Umbilical cord (tissue), 2 donors: ENCODE results near the gene EPHB6. TPM values are rescaled to one million over a fixed set of nuclear protein-coding genes. Genes with fewer than 3 reads are reported as not detected.
A peak's percentile ranks its signal among the peaks of the same experiment; 100 is the strongest.

ENCODE experiments used
- DNase-seq: peaks from one replicate; pipeline ENCODE4 v3.0.0-alpha.2; 2015; ENCODE audit warnings: low spot score
- total RNA-seq: library from RNA; depleted of rRNA; stranded (reverse); fragments of >200 nt; gene quantifications from one replicate; pipeline ENCODE4 v1.2.3, GENCODE V29; 2014; ENCODE audit warnings: low replicate concordance; ENCODE audit not compliant: insufficient read depth

Gene EPHB6
- 4.3 TPM for total RNA-seq

GRCh38 chr7:142854372-142855113 is at the start of gene EPHB6:
EPHB6 (plus strand) TSS chr7:142855076; CDS start chr7:142863228, 8,152 bp downstream.
- peak; percentile 81 for DNase-seq

DNA sequence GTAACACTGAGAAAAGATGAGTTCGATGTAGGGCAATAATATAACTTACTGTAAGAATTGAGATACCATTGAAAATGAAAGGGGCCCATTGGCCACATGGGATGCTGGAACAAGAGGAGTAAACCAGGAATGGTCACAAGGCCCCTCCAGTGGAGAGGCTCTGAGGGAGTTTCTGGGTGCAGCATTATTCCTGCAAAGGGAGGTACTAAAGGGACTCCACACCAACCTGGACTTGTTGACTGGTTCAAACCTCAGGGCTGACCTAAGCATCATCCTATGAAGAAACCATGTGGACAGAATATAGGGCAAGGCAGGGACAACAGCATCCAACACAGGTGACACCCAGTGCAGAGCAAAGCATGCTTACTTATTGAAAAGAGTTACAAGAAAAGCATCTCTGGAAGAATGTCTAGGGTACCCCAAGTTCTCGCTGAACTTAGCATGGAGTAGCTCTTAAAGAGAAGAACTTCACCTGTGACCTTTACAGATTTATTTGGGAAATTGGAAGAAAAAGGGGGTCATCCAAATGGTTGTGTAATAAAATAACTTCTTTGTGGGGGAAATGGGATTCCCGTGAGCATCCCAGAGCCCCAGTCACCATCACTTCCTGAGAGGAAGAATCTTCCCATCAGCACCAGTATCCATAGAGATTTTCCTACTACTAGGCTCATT is 49.4 kb upstream of the EPHB6 start:
- no peak for DNase-seq

DNA sequence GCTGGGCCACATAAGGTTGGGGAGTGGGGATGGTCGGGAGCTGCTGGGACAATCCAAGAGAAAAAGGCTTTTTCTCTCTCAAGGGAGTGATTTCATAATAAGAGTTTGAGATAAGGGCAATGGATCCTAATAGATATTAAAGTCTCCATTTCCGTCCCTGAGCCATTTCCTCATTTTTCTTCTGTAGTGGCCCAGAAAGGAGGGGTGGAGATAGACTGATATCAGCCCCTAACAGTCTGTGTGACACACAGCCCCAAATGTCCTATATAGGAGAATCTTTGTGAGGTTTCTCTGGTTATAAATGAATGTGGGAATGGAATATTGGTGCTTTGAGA is 48.9 kb upstream of the EPHB6 start:
- DNase-seq, result no peak

DNA sequence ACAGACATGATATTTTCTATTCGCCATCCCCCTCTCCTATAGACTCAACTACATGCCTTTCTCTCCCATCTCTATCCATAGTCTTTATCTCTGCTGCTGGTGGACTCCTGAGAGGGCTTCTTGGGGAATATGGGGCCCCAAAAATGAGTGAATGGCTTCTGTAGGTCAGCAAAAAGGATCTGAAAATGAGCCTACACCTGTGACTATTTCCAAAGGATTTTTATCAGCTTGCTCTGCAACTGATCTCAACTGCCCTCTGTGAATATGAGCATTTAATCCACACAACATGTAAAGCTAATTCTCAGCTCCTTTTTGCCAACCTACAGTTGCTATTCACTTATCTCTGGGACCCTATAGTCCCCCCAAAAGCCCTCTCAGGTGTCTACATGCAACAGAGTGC is 47.9 kb upstream of the EPHB6 start:
- no peak for DNase-seq

DNA sequence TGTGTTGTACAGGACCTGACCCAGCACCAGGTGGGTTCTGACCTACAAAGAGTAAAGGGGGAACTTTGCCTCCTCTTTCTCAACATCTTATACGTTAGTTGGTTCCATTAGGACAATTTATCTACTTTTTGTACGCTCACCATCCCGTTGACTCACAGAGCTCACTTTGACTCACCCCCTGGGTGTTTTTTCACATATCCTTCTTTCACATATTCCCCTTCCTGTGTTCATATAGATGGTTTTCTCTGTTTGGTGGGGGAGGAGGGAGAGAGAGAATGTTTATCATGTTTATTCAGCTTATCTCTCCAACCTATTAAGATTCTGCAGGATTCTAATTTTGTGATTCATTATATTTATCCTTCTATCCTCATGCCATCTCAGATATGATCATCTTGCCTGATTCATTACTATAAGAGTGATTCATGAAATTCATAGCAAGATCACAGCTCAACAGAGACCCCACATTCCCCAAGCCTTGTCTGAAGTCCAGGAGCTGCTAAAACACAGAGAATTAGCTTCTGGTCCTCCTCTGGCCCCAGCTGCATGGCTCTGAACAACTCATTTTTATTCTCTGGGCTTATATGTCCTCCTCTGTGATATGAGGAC is 46.9 kb upstream of the EPHB6 start:
- no peak for DNase-seq

GRCh38 chr7:142808461-142808801 is 46.4 kb upstream of the EPHB6 start:
- DNase-seq, result no peak

GRCh38 chr7:142808802-142809583 is 45.9 kb upstream of the EPHB6 start:
- DNase-seq, result no peak

DNA sequence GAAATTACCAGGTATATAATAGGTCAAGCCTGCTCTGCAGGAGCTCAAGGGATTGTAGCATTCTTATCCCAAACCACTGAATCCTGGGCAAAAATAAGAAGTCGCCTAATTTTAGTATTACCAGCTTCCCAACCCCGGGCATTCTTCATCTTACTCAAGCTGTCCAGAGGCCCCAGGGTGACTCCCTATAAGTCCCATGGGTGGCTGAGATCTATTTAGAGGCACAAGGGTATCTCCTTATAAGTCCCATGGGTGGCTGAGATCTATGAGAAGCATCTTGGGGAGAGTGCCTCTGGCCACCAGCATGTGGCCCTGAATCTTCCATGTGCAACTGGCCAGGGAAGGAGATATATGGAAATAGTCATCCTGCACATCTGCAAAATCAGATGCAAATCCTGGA is 45.2 kb upstream of the EPHB6 start:
- DNase-seq, result no peak

DNA sequence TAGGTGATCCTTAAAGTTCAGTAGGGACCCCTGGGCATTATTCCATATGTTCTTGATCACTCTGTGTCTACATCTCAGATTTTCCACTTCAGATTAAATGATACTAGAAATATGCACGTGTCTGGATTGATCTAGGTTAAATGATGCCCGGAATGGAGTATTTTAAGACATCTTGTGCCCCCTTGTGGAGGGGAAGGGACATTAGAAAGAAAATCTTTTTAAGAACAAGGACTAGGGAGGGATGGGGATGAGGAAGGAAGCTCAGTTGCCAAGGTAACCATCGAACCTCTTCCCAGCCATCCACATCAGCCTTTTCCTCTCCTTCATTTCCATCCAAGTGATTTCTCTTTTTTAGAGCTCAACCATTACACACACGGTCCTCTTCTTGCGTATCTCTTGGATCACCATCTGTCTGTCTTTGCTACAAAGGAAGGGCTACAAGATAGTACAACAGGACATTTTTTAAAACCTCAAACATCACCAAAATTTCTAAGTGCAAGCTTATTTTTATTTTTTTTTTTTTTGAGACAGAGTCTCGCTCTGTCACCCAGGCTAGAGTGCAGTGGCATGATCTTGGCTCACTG is 43.6 kb upstream of the EPHB6 start:
- peak; percentile 27 for DNase-seq

DNA sequence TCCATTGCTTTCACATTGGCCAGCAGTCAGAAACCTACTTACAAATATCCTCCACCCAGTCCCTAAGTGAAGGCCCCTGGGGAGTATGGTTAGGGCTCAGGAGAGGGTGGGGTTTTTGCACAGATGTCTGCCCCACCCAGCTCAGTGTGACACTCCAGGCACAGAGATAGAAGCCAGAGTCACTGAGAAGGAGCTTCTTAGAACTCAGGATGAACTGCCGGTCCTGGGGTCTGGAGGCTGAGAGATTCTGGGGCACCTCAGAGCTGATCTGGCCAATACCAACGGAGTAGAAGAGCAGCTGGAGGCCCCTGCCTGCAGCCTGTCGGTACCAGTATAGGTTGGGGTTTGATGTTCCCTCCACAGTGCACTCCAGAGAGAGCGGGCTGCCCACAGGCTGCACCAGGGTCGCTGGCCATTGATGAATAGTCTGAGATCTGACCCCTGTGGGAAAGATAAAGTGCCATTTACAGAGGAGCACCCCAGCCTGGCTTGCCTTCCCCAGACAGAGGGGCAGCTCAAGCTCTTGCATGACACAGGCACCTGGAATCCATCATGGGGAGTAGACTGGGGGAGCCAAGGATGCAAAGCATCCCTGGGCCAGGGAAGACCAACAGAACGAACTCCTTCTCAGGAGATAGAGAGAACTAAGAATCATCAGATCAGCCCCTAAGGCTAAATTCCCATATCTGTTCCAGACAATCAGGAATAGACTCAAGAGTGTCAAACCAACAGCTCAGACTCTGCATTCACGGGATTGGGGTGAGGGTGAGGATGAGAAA is 42.2 kb upstream of the EPHB6 start:
- peak; percentile 41 for DNase-seq

DNA sequence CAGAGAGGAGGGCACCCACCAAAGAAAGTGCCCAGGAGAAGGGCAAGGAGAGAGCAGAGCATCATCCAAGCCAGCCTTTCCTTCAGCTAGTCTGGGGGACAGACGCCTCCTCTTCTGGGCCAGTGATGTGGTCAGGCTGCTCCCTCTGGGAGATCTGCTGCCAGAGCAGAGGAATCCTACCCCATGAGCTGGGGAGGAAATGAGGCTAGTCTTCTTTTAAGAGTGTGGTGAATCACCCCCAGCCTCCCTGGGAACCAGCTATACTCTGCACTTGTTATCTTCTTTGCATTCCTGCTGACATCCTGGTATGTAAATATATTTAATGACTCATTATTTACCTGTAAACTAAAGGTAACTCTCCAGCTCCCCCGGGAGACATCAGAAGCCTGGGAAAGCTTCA is 41.6 kb upstream of the EPHB6 start:
- no peak for DNase-seq

DNA sequence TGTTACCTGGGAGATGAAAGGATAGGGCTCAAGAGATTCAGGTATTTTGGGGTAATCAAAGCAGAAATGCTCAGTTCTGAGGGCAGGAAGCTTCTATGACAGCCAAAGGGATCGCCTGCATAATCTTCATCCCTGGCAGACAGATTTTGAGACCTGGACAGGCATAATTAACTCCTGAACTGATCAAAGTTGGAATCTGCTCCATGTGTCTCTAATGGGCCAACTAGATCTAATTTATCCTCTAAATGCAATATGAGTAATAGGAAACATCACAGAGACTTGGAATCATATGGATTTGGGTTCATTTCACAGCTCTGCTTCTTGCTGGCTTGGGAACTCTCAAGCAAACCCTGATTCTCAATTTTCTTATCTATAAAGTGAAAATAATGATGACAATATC is 41.2 kb upstream of the EPHB6 start:
- no peak for DNase-seq

GRCh38 chr7:142814451-142814850 is 40.4 kb upstream of the EPHB6 start:
- no peak for DNase-seq

GRCh38 chr7:142815134-142815533 is 39.7 kb upstream of the EPHB6 start:
- peak; percentile 14 for DNase-seq

DNA sequence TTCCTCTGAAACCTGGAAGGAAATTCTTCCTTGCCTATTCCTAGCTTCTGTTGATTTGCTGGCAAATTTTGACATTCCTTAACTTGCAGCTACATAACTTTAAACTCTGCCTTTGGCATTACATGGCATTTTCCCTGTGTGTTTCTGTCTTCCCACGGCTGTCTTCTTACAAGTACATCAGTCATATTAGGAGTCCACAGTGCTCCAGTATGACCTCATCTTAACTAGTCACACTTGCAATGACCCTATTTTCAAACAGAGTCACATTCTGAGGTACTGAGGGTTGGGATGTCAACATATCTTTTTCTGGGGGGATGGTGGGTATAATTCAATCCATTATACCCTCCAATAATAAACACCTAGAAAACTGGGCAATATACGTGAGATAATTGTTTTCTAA is 37.4 kb upstream of the EPHB6 start:
- DNase-seq, result no peak

DNA sequence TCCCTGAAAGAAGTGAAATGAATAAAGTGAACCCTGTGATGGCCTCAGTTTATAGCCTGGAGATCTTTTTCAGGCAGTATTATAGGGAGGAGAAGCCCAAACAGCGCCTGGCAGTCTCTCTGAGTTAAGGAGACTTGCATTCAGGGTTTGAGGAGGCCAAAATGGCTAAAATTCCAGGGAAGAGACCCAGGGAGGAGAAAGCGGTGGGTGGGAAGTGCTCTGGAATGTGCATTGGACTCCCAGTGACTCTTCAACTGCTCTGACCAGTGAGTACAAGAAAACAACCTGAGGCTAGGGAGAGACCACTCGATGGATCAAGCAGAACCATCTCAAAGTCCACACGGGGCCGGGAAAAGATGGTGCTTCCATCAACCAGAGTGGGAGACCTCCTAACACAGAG is 35.3 kb upstream of the EPHB6 start:
- DNase-seq, result no peak

DNA sequence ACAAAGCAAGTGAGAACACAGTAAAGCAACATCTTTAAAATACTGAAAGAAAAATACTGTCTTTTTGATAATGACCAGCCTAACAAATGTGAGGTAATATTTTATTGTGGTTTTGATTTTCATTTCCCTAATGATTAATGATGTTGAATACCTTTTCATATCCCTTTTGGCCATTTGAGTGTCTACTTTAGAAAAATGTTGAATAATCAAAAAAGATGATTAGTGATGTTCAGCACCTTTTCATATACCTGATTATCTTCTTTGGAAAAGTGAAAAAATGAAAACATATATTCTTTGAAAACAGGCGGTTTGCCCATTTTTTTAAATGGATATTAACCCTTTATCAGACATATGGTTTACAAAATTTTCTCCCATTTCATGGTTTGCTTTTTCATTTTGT is 32.2 kb upstream of the EPHB6 start:
- no peak for DNase-seq

- DNase-seq, result no peak
These were observed 26.9 kb upstream of the EPHB6 start for GRCh38 chr7:142827951-142828500.

- DNase-seq, result no peak
These were observed 22.5 kb upstream of the EPHB6 start for GRCh38 chr7:142832417-142832816.

- no peak for DNase-seq
These were observed 21.5 kb upstream of the EPHB6 start for GRCh38 chr7:142833174-142834048.
